ENCODE measurements around the gene RTEL1.
"Not testable (repeated sequence)": the region's sequence is repeated elsewhere in the genome, so short reads cannot be mapped to it uniquely, and the experiment has no call there.

The RTEL1 gene

GRCh38 chr20:63711085-63711645 is 53.1 kb downstream of the RTEL1 start:
- DNase-seq (ENCODE audit: low spot score) = no peak

- no peak for DNase-seq (ENCODE audit: low spot score)
Observed at GRCh38 chr20:63712191-63712590, 54.1 kb downstream of the RTEL1 start.

GRCh38 chr20:63714858-63715257 is 56.7 kb downstream of the RTEL1 start:
- no peak for DNase-seq (ENCODE audit: low spot score)

GRCh38 chr20:63718996-63719395 is 60.9 kb downstream of the RTEL1 start:
- no peak for DNase-seq (ENCODE audit: low spot score)

GRCh38 chr20:63722967-63723622 is 65.0 kb downstream of the RTEL1 start:
- not testable (repeated sequence) for DNase-seq (ENCODE audit: low spot score)

GRCh38 chr20:63730189-63730733 is 72.1 kb downstream of the RTEL1 start:
- DNase-seq (ENCODE audit: low spot score) = not testable (repeated sequence)

- no peak for DNase-seq (ENCODE audit: low spot score)
Observed at GRCh38 chr20:63731410-63731809, 73.3 kb downstream of the RTEL1 start.

- no peak for DNase-seq (ENCODE audit: low spot score)
Observed at GRCh38 chr20:63732118-63733095, 74.3 kb downstream of the RTEL1 start.

GRCh38 chr20:63733117-63733516 is 75.0 kb downstream of the RTEL1 start:
- no peak for DNase-seq (ENCODE audit: low spot score)

GRCh38 chr20:63733579-63734081 is 75.5 kb downstream of the RTEL1 start:
- no peak for DNase-seq (ENCODE audit: low spot score)

- DNase-seq (ENCODE audit: low spot score) = no peak
Observed at GRCh38 chr20:63734111-63734945, 76.2 kb downstream of the RTEL1 start.

- DNase-seq (ENCODE audit: low spot score) = no peak
Observed at GRCh38 chr20:63734946-63735858, 77.1 kb downstream of the RTEL1 start.

GRCh38 chr20:63735859-63736718 is 78.0 kb downstream of the RTEL1 start, which contains the start of gene LIME1:
Gene LIME1, plus strand, starts transcription at chr20:63736664. Its CDS starts 886 bp downstream, at chr20:63737550.
- no peak for DNase-seq (ENCODE audit: low spot score)

GRCh38 chr20:63736893-63737694 is 79.0 kb downstream of the RTEL1 start:
- DNase-seq (ENCODE audit: low spot score) = no peak

- no peak for DNase-seq (ENCODE audit: low spot score)
Observed at GRCh38 chr20:63737695-63737944, 79.5 kb downstream of the RTEL1 start.

- no peak for DNase-seq (ENCODE audit: low spot score)
Observed at GRCh38 chr20:63737945-63738686, 80.0 kb downstream of the RTEL1 start.

GRCh38 chr20:63738687-63739129 is 80.6 kb downstream of the RTEL1 start:
- peak; percentile 86 for DNase-seq (ENCODE audit: low spot score)
